Measurements from ENCODE around the gene NRP2.

DNA sequence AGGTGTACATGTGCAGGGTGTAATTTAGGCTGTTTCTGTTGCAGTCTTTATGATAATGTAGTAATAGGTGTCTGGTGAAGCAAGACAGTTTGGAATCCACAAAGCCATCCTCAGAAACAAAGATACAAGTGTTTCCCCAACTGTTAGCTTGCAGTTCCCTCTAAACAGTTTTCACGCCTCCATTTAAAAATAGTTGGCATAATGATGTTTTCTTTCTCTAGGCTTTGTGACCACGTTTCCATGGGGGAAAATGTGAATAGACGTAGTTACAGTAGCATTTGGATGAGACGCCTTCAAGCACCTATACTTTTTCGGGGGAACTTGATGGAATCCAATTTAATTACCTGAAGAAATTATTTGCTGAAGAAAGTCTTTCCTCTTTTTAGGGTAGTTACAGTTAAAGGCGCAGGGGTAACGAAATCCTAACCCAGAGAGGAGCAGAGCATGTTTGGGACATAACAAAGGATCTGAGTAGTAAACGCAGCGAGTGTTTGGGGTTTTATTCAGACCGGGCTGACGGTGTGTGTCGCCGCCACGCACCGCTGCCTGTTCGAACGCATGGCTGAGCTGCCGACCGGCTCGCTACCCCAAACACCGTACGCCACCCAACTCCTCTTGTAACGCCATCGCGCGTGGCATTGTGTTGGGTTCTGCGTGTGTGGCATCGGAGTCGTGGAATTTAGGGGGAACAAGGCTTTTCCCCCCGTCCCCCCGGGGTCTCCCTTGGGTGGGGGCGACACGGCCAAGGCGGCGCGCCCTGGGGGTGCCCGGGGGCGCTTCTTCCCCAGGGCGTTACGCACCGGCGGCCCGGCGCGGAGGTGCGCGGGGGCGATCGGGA lies 681 bp upstream of the NRP2 start:
- TF ChIP-seq POLR2A (IDR thresholded peaks at IDR 0.05) = no peak
- TF ChIP-seq, protein P1, sequence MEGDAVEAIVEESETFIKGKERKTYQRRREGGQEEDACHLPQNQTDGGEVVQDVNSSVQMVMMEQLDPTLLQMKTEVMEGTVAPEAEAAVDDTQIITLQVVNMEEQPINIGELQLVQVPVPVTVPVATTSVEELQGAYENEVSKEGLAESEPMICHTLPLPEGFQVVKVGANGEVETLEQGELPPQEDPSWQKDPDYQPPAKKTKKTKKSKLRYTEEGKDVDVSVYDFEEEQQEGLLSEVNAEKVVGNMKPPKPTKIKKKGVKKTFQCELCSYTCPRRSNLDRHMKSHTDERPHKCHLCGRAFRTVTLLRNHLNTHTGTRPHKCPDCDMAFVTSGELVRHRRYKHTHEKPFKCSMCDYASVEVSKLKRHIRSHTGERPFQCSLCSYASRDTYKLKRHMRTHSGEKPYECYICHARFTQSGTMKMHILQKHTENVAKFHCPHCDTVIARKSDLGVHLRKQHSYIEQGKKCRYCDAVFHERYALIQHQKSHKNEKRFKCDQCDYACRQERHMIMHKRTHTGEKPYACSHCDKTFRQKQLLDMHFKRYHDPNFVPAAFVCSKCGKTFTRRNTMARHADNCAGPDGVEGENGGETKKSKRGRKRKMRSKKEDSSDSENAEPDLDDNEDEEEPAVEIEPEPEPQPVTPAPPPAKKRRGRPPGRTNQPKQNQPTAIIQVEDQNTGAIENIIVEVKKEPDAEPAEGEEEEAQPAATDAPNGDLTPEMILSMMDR (IDR thresholded peaks at IDR 0.05 in 8 of 11, conservative IDR thresholded peaks at IDR 0.05 in 3 of 11) = no peak
- TF ChIP-seq POLR2AphosphoS5 (IDR thresholded peaks at IDR 0.05) = no peak
